ENCODE measurements around the gene PLOD1. TPM values are rescaled to one million over a fixed set of nuclear protein-coding genes. Genes with fewer than 3 reads are reported as not detected.

Gene PLOD1
- total RNA-seq, 1 experiment from 2014 or later: 156 TPM

- Histone ChIP-seq H3K4me3 (ENCODE audit: low read depth in 2 of 2, low read length in 2 of 2) (no peak overlapping the region), H3K9me3 (ENCODE audit: control insufficient read depth, insufficient read depth, low read depth, low read length) (no peaks in the 10 kb centered on the region), H3K27me3 (ENCODE audit: control insufficient read depth, insufficient read depth, low read length) (no peaks in the 10 kb centered on the region), H3K27ac (ENCODE audit: low read length) (no peak overlapping the region), H3K36me3 (ENCODE audit: control insufficient read depth, insufficient read depth, low read length) (peaks cover 11% of the 10 kb centered on the region), H3K4me1 (ENCODE audit: control insufficient read depth, insufficient read depth, low read length) (peaks cover 18% of the 10 kb centered on the region)
- intact Hi-C loops (cut with micrococcal nuclease; ENCODE audit: unreplicated experiment) (no loop called here), in situ Hi-C loops (cut with HindIII; ENCODE audit: low pct_unique_long_range_greater_than_20kb, low sequenced_read_pairs) (no loop called here)
- TF ChIP-seq POLR2AphosphoS5 (IDR thresholded peaks at IDR 0.05; ENCODE audit: low read depth, low read length) (no peak), TCF7L2 (IDR thresholded peaks at IDR 0.05; ENCODE audit: low read depth, low read length) (no peak), REST (IDR thresholded peaks at IDR 0.05; ENCODE audit: insufficient read depth in 1 of 2, low read depth in 2 of 2, low read length in 1 of 2) (no peak), SIN3A (IDR thresholded peaks at IDR 0.05; ENCODE audit: borderline replicate concordance, insufficient read depth, low read depth, low read length) (no peak), CTCF (IDR thresholded peaks at IDR 0.05) (no peak)
- no TSS peak for BruUV-seq (replicated peaks)
- DNase-seq (ENCODE audit: low read depth, low spot score) (no peak), ATAC-seq (no peak)
- ChIA-PET POLR2A (interaction anchor here (0.7 kb wide), 1 partner anchor 77 kb away, joined by 21 read pairs; no protein-coding TSS in a partner anchor), CTCF (no interaction called here)
These were observed 50.7 kb downstream of the PLOD1 start for GRCh38 chr1:11985171-11985570.

GRCh38 chr1:11985851-11986250 lies 51.3 kb downstream of the PLOD1 start:
- no TSS peak for BruUV-seq (replicated peaks)
- Histone ChIP-seq H3K4me1 (ENCODE audit: control insufficient read depth, insufficient read depth, low read length) (peaks cover 20% of the 10 kb centered on the region), H3K4me3 (ENCODE audit: low read depth in 2 of 2, low read length in 2 of 2) (no peak overlapping the region), H3K27ac (ENCODE audit: low read length) (no peak overlapping the region), H3K27me3 (ENCODE audit: control insufficient read depth, insufficient read depth, low read length) (no peaks in the 10 kb centered on the region), H3K36me3 (ENCODE audit: control insufficient read depth, insufficient read depth, low read length) (peaks cover 9% of the 10 kb centered on the region), H3K9me3 (ENCODE audit: control insufficient read depth, insufficient read depth, low read depth, low read length) (no peaks in the 10 kb centered on the region)
- ATAC-seq (no peak), DNase-seq (ENCODE audit: low read depth, low spot score) (no peak)
- POLR2A ChIA-PET: interaction anchor here (0.7 kb wide), 1 partner anchor 78 kb away, joined by 21 read pairs; no protein-coding TSS in a partner anchor
- in situ Hi-C loops (cut with HindIII; ENCODE audit: low pct_unique_long_range_greater_than_20kb, low sequenced_read_pairs): no loop called here
- intact Hi-C loops (cut with micrococcal nuclease; ENCODE audit: unreplicated experiment): no loop called here
- CTCF ChIA-PET: no interaction called here
- TF ChIP-seq POLR2AphosphoS5 (IDR thresholded peaks at IDR 0.05; ENCODE audit: low read depth, low read length): no peak
- no peak for TF ChIP-seq TCF7L2 (IDR thresholded peaks at IDR 0.05; ENCODE audit: low read depth, low read length)
- no peak for TF ChIP-seq REST (IDR thresholded peaks at IDR 0.05; ENCODE audit: insufficient read depth in 1 of 2, low read depth in 2 of 2, low read length in 1 of 2)
- no peak for TF ChIP-seq SIN3A (IDR thresholded peaks at IDR 0.05; ENCODE audit: borderline replicate concordance, insufficient read depth, low read depth, low read length)

Data from Panc1 (cell line).